Measurements from ENCODE around the gene PHOX2A. TPM values are rescaled to one million over a fixed set of nuclear protein-coding genes. Genes with fewer than 3 reads are reported as not detected.

The PHOX2A gene
- total and polyA plus RNA-seq, 8 donors, result 0.35 to 0.61 TPM; not detected in 6

DNA sequence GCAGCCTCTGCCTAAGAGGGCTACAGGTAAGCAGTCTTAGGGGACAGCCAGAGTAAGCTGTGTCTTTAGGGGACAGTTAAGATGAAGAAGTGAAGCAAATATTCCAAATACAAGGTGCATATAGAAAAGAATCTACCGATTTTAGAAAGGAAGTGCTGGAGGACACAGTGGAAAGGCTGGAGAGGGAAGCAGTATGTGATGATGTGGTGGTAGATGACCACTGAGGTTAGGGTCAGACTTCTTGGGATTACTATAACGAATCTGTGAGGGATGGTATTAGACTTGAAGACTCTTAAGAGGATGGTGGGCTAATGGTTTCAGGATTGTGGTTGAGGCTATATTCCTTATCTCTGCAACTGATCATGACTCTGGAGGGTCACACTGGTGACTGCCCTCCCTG, 40.0 kb upstream of the PHOX2A start:
- DNase-seq (no peak), ATAC-seq (no peak), FAIRE-seq (no peak)
- no peak overlapping the region for H3K4me3 ChIP-seq
- intact Hi-C loops (cut with DNase I), result no loop called here
- no peaks in the 10 kb centered on the region for H3K36me3 ChIP-seq
- H3K27me3 ChIP-seq, result no peaks in the 10 kb centered on the region
- H3K27ac ChIP-seq, result no peak overlapping the region
- H3K4me1 ChIP-seq, result no peaks in the 10 kb centered on the region
- TF ChIP-seq, protein P1, sequence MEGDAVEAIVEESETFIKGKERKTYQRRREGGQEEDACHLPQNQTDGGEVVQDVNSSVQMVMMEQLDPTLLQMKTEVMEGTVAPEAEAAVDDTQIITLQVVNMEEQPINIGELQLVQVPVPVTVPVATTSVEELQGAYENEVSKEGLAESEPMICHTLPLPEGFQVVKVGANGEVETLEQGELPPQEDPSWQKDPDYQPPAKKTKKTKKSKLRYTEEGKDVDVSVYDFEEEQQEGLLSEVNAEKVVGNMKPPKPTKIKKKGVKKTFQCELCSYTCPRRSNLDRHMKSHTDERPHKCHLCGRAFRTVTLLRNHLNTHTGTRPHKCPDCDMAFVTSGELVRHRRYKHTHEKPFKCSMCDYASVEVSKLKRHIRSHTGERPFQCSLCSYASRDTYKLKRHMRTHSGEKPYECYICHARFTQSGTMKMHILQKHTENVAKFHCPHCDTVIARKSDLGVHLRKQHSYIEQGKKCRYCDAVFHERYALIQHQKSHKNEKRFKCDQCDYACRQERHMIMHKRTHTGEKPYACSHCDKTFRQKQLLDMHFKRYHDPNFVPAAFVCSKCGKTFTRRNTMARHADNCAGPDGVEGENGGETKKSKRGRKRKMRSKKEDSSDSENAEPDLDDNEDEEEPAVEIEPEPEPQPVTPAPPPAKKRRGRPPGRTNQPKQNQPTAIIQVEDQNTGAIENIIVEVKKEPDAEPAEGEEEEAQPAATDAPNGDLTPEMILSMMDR (IDR thresholded peaks at IDR 0.05), result no peak
- no peaks in the 10 kb centered on the region for H3K9me3 ChIP-seq
- WGBS, 2 donors, result 51 to 71% methylated on average over 2 of the region's 2 CpGs

DNA sequence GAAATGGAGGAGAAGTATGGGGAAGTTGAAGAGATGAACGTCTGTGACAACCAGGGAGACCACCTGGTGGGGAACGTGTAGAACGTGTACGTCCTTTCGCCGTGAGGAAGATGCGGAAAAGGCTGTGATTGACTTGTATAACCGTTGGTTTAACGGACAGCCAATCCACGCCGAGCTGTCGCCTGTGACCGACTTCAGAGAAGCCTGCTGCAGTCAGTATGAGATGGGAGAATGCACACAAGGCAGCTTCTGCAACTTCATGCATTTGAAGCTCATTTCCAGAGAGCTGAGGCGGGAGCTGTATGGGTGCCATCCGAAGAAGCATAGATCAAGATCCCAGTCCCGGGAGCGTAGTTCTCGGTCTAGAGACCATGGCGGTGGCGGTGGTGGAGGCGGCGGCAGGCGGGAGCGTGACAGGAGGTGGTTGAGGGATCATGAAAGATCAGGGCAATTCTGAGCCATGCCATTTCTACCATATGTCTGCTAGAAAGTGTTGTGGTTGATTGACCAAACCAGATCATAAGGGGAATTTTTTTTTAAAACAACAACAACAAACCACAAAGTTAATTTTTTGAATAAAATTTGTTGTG, 36.8 kb upstream of the PHOX2A start:
- no peak for FAIRE-seq
- ATAC-seq, result no peak

GRCh38 chr11:72280037-72280436, 36.1 kb upstream of the PHOX2A start:
- TF ChIP-seq, protein P1 (IDR thresholded peaks at IDR 0.05), result no peak
- no peaks in the 10 kb centered on the region for H3K4me1 ChIP-seq
- FAIRE-seq (no peak), ATAC-seq (no peak), DNase-seq (no peak)
- 80 to 87% methylated on average over 12 of the region's 12 CpGs for WGBS, 2 donors
- H3K27me3 ChIP-seq, result no peaks in the 10 kb centered on the region
- no peaks in the 10 kb centered on the region for H3K9me3 ChIP-seq
- H3K27ac ChIP-seq, result no peak overlapping the region
- H3K4me3 ChIP-seq, result no peak overlapping the region
- intact Hi-C loops (cut with DNase I), result no loop called here
- H3K36me3 ChIP-seq, result no peaks in the 10 kb centered on the region

More for the DNA sequence above, 36.8 kb upstream of the PHOX2A start:
- Histone ChIP-seq H3K36me3 (no peaks in the 10 kb centered on the region), H3K27ac (no peak overlapping the region), H3K4me1 (no peaks in the 10 kb centered on the region), H3K9me3 (no peaks in the 10 kb centered on the region), H3K27me3 (no peaks in the 10 kb centered on the region), H3K4me3 (no peak overlapping the region)
- DNase-seq, result no peak
- intact Hi-C loops (cut with DNase I), result no loop called here
- TF ChIP-seq, protein P1 (IDR thresholded peaks at IDR 0.05), result no peak
- 88 to 92% methylated on average over 24 of the region's 24 CpGs for WGBS, 2 donors

DNA sequence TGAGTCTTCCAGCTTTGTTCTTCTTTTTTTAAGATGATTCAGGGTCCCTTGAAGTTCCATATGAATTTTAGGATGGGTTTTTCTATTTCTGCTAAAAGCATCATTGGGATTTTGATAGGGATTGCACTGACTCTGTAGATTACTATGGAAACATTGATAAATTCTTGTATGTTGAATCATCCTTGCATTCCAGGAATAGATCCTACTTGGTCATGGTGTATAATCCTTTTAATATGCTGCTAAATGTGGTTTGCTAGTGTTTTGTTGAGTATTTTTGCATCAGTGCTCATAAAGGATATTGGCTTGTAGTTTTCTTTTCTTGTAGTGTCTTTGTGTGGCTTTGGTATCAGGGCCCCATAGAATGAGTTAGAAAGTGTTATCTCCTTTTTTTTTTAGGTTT, 34.9 kb upstream of the PHOX2A start:
- Histone ChIP-seq H3K9me3 (no peaks in the 10 kb centered on the region), H3K4me1 (no peaks in the 10 kb centered on the region), H3K4me3 (no peak overlapping the region), H3K27ac (no peak overlapping the region), H3K36me3 (no peaks in the 10 kb centered on the region), H3K27me3 (no peaks in the 10 kb centered on the region)
- DNase-seq, result no peak
- TF ChIP-seq, protein P1 (IDR thresholded peaks at IDR 0.05), result no peak
- no peak for FAIRE-seq
- no peak for ATAC-seq
- intact Hi-C loops (cut with DNase I), result no loop called here

DNA sequence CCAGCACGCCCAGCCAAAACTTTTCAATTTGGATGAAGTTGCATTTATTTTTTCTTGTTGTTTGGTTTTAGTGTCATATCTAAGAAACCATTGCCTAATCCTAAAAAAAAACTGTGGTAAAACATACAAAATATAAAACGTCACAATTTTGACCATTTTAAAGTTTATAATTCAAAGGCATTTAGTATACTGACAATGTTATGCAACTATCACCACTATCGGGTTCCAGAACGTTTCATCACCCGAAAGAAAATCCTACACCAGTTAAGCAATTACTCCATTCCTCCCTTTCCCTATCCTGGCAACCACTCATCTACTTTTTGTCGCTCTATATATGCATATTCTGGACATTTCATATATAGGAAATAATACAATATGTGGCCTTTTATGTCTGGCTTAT, 30.5 kb upstream of the PHOX2A start:
- no peak overlapping the region for H3K27ac ChIP-seq
- no peaks in the 10 kb centered on the region for H3K4me1 ChIP-seq
- peaks cover 0 to 4% (median 0%) of the 10 kb centered on the region in 4 donors for H3K27me3 ChIP-seq
- TF ChIP-seq, protein P1 (IDR thresholded peaks at IDR 0.05), result no peak
- no peaks in the 10 kb centered on the region for H3K36me3 ChIP-seq
- no peak for FAIRE-seq
- no peak overlapping the region for H3K4me3 ChIP-seq
- no peak for DNase-seq
- 74 to 83% methylated on average over 6 of the region's 6 CpGs for WGBS, 2 donors
- intact Hi-C loops (cut with DNase I), result no loop called here
- no peak for ATAC-seq
- no peaks in the 10 kb centered on the region for H3K9me3 ChIP-seq

Data from pancreas (tissue), 10 donors.